Suprapubic skin (tissue), 4 donors: ENCODE results near the gene IL32.

Experiments used
- CTCF ChIP-seq, 2 donors: fragments of 200-600 bp in 1 of 2; fragments of 450-650 bp in 1 of 2; sonication (generic) in 1 of 2; IDR thresholded peaks; one replicate each; pipeline ENCODE4 v1.5.1; 2016 to 2019; ENCODE audit warnings: antibody characterized with exemption in 2 of 2, mild to moderate bottlenecking in 1 of 2, moderate library complexity in 1 of 2
- POLR2A ChIP-seq, 2 donors: fragments of 450-650 bp; IDR thresholded peaks; one replicate each; pipeline ENCODE4 v1.6.1; 2017; ENCODE audit warnings: antibody characterized with exemption in 2 of 2, mild to moderate bottlenecking in 2 of 2, moderate library complexity in 2 of 2
- POLR2AphosphoS5 ChIP-seq, 3 donors: sonication (generic); formaldehyde crosslinking; IDR thresholded peaks; one replicate each; pipeline ENCODE4 v1.6.1; 2017; ENCODE audit warnings: antibody characterized with exemption in 3 of 3

- TF ChIP-seq CTCF (IDR thresholded peaks at IDR 0.05) (no peak), POLR2AphosphoS5 (IDR thresholded peaks at IDR 0.05) (no peak), POLR2A (IDR thresholded peaks at IDR 0.05) (no peak)
These were observed 27.1 kb downstream of the IL32 start for GRCh38 chr16:3092501-3092941.
